ENCODE results near the gene SLC41A2.

SLC41A2 gene

DNA sequence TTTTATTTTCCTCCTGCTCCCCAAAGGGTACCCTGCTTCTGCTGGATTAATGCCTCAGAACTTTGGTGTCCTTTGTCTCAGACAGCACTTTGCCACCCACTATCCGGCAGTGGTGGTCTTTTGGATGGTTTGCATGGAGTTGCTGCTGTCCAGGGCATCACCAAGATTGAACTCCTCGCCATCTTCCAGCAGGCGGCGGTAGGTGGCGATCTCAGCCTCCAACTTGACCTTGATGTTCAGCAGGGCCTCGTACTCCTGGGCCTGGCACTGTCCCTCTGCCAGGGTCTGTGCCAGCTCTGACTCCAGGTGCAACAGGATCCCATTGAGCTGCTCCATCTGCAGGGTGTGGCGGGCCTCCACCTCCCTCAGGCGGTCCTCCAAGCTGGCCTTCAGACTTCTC lies 18.6 kb upstream of the SLC41A2 start:
- Mint-ChIP-seq H3K27ac (no peak overlapping the region), H3K4me3 (no peak overlapping the region), H3K9me3 (no peaks in the 10 kb centered on the region), H3K27me3 (no peaks in the 10 kb centered on the region), H3K36me3 (ENCODE audit: insufficient read depth) (no peaks in the 10 kb centered on the region), H3K4me1 (ENCODE audit: low read depth in 2 of 2) (no peaks in the 10 kb centered on the region)
- no peak for ATAC-seq (replicated peaks)
- no peak for DNase-seq

DNA sequence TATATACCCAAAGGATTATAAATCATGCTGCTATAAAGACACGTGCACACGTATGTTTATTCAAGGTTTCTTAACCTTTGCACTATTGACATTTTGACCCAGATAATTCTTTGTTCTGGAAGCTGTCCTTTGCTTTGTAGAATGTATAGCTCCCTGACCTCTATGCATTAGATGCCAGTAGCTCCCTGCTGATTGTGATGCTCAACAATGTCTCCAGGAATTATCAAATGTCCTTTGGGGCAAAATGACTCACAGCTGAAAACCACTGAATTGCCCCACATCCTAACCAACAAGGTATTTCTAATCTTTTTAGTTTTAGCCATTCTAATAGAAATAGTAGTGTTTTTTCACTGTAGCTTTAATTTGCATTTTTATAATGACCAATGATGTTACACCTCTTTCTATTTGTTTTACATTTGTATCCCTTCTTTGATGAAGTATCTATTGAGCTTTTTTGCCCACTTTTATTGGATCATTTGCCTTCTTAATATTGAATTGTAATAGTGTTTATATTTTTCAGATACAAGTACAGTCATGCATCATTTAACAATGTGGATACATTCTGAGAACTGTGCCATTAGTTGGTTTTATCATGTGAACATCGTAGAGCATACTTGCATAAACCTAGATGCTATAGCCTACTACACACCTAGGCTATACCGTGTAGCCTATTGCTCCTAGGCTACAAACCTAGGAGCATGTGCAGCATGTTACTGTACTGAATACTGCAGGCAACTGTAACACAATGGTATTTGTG lies 17.7 kb upstream of the SLC41A2 start:
- no peaks in the 10 kb centered on the region for H3K4me1 Mint-ChIP-seq (ENCODE audit: low read depth in 2 of 2)
- ATAC-seq (replicated peaks) (no peak), DNase-seq (no peak)
- no peak overlapping the region for H3K4me3 Mint-ChIP-seq
- no peaks in the 10 kb centered on the region for H3K36me3 Mint-ChIP-seq (ENCODE audit: insufficient read depth)
- no peaks in the 10 kb centered on the region for H3K9me3 Mint-ChIP-seq
- H3K27ac Mint-ChIP-seq: no peak overlapping the region
- no peaks in the 10 kb centered on the region for H3K27me3 Mint-ChIP-seq

GRCh38 chr12:104974626-104975290 lies 16.7 kb upstream of the SLC41A2 start:
- Mint-ChIP-seq H3K27ac (no peak overlapping the region), H3K4me3 (no peak overlapping the region), H3K36me3 (ENCODE audit: insufficient read depth) (no peaks in the 10 kb centered on the region), H3K27me3 (no peaks in the 10 kb centered on the region), H3K9me3 (no peaks in the 10 kb centered on the region), H3K4me1 (ENCODE audit: low read depth in 2 of 2) (no peaks in the 10 kb centered on the region)
- peak; percentile 72 for ATAC-seq (replicated peaks)
- no peak for DNase-seq

- DNase-seq (no peak), ATAC-seq (replicated peaks) (no peak)
- no peak overlapping the region for H3K4me3 Mint-ChIP-seq
- H3K27ac Mint-ChIP-seq: no peak overlapping the region
- H3K4me1 Mint-ChIP-seq (ENCODE audit: low read depth in 2 of 2): no peaks in the 10 kb centered on the region
- no peaks in the 10 kb centered on the region for H3K36me3 Mint-ChIP-seq (ENCODE audit: insufficient read depth)
- H3K27me3 Mint-ChIP-seq: no peaks in the 10 kb centered on the region
- H3K9me3 Mint-ChIP-seq: no peaks in the 10 kb centered on the region
These were observed 15.2 kb upstream of the SLC41A2 start for GRCh38 chr12:104973250-104973649.

DNA sequence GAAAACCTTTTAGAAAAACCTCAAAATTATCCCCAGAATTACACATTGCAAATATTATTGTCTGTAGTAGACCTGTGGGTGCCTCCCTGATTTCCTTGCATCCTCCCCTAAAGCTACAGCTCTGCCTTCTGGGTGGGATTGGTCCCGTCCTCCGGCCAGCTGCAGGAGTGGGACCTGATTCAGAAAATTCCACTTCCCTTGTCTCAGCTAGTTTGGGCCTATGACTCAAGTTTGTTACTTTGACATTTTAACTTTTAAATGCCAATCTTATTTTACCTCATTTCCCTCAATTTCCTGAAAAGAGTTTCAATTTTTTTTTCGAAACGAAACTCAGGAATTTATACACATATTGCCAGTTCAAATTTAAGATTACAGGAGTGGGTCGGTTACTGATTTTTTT lies 13.2 kb upstream of the SLC41A2 start:
- Mint-ChIP-seq H3K36me3 (ENCODE audit: insufficient read depth) (no peaks in the 10 kb centered on the region), H3K4me3 (no peak overlapping the region), H3K4me1 (ENCODE audit: low read depth in 2 of 2) (no peaks in the 10 kb centered on the region), H3K9me3 (no peaks in the 10 kb centered on the region), H3K27me3 (peaks cover 0 to 3% of the 10 kb centered on the region in 2 donors), H3K27ac (no peak overlapping the region)
- ATAC-seq (replicated peaks): no peak
- DNase-seq: no peak

GRCh38 chr12:104969343-104969742 lies 11.3 kb upstream of the SLC41A2 start:
- Mint-ChIP-seq H3K4me3 (no peak overlapping the region), H3K4me1 (ENCODE audit: low read depth in 2 of 2) (no peaks in the 10 kb centered on the region), H3K9me3 (no peaks in the 10 kb centered on the region), H3K36me3 (ENCODE audit: insufficient read depth) (no peaks in the 10 kb centered on the region), H3K27me3 (peaks cover 11 to 20% of the 10 kb centered on the region in 2 donors), H3K27ac (no peak overlapping the region)
- ATAC-seq (replicated peaks): no peak
- DNase-seq: no peak

DNA sequence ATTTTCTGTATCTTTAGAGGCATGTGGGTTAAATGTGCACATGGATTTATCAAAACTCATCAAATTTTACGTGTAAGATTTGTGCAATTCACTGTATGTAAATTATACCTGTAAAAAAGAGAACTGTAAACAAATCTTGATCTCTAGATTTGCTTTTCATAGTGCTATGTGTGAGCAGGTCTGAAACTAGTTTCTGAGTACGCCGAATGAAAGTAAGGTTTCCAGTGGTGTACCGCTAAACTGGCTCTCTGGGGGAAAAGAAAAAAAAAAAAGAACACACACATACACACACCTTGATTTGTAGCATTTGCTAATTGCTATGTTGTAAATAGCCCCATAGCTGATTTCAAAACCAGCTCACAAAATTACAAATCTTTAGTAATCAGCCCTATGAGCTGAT lies 8.6 kb upstream of the SLC41A2 start:
- Mint-ChIP-seq H3K27ac (no peak overlapping the region), H3K9me3 (no peaks in the 10 kb centered on the region), H3K4me1 (ENCODE audit: low read depth in 2 of 2) (no peaks in the 10 kb centered on the region), H3K36me3 (ENCODE audit: insufficient read depth) (no peaks in the 10 kb centered on the region), H3K27me3 (peaks cover 37 to 43% of the 10 kb centered on the region in 2 donors), H3K4me3 (no peak overlapping the region)
- ATAC-seq (replicated peaks) (no peak), DNase-seq (no peak)

DNA sequence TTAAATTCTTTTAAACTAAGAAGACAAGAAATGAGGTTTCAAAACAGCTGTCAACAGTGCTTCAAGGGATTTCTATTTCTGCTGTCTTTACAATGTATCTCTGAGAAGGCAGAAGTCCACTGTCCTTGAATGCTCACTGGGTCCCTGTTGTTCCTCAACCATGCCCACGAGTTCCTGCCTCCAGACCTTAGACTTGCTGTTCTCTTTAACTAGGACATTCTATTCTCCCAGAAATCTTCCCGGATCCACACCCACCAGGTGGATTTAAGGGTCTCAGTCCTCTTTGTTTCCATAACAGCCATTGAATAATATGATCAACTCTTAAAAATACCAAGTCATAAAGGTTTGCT lies 6.7 kb upstream of the SLC41A2 start:
- DNase-seq (no peak), ATAC-seq (replicated peaks) (no peak)
- no peak overlapping the region for H3K4me3 Mint-ChIP-seq
- no peaks in the 10 kb centered on the region for H3K36me3 Mint-ChIP-seq (ENCODE audit: insufficient read depth)
- no peaks in the 10 kb centered on the region for H3K9me3 Mint-ChIP-seq
- H3K27me3 Mint-ChIP-seq: peaks cover 37 to 43% of the 10 kb centered on the region in 2 donors
- no peak overlapping the region for H3K27ac Mint-ChIP-seq
- no peaks in the 10 kb centered on the region for H3K4me1 Mint-ChIP-seq (ENCODE audit: low read depth in 2 of 2)

DNA sequence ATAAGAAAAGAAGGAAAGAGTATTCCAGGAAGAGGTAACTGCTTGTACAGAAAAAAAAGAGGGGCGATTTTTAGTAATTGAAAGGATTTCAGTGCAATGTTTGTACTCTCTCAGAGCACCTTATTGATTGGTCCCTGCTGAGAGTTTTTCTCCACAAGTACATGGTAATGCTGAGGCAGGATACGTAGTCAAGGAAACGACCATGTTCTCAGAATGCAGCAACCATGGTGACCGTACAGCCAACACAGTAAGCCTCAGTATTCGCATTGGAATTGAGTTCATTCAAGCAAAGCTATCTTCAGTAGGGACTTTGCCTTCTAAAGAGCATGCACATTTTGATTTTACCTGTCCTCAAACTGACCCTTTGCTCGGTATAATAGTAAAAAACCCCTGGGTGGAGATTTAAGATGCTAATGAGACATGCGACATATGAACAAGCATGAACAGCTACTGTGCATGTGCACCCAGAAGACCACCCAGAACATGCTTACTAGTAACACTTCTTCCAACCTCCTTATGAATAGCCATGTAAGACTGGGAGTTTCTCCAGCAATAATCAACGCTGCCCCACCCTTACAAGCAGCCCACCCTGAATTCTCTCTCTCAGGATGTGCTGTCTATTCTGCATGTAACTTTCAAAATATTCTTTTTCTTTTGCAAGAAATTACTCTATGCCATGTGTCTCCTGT lies 6.2 kb upstream of the SLC41A2 start:
- Mint-ChIP-seq H3K27me3 (peaks cover 37 to 43% of the 10 kb centered on the region in 2 donors), H3K27ac (no peak overlapping the region), H3K4me1 (ENCODE audit: low read depth in 2 of 2) (no peaks in the 10 kb centered on the region), H3K9me3 (no peaks in the 10 kb centered on the region), H3K4me3 (no peak overlapping the region), H3K36me3 (ENCODE audit: insufficient read depth) (no peaks in the 10 kb centered on the region)
- no peak for DNase-seq
- no peak for ATAC-seq (replicated peaks)

GRCh38 chr12:104963757-104964156 lies 5.7 kb upstream of the SLC41A2 start:
- Mint-ChIP-seq H3K9me3 (no peaks in the 10 kb centered on the region), H3K27me3 (peaks cover 37 to 43% of the 10 kb centered on the region in 2 donors), H3K4me3 (no peak overlapping the region), H3K36me3 (ENCODE audit: insufficient read depth) (peaks cover under 1% of the 10 kb centered on the region), H3K27ac (no peak overlapping the region), H3K4me1 (ENCODE audit: low read depth in 2 of 2) (peaks cover 5% of the 10 kb centered on the region in 2 donors)
- DNase-seq: no peak
- ATAC-seq (replicated peaks): no peak

GRCh38 chr12:104960464-104960863 lies 2.4 kb upstream of the SLC41A2 start:
- ATAC-seq (replicated peaks) (no peak), DNase-seq (no peak)
- Mint-ChIP-seq H3K4me1 (ENCODE audit: low read depth in 2 of 2) (peaks cover 14 to 15% of the 10 kb centered on the region in 2 donors), H3K36me3 (ENCODE audit: insufficient read depth) (peaks cover 10% of the 10 kb centered on the region), H3K4me3 (no peak overlapping the region), H3K27ac (peak overlapping the region in 1 of 2 donors; percentile 95), H3K27me3 (peaks cover 35 to 37% of the 10 kb centered on the region in 2 donors), H3K9me3 (no peaks in the 10 kb centered on the region)

DNA sequence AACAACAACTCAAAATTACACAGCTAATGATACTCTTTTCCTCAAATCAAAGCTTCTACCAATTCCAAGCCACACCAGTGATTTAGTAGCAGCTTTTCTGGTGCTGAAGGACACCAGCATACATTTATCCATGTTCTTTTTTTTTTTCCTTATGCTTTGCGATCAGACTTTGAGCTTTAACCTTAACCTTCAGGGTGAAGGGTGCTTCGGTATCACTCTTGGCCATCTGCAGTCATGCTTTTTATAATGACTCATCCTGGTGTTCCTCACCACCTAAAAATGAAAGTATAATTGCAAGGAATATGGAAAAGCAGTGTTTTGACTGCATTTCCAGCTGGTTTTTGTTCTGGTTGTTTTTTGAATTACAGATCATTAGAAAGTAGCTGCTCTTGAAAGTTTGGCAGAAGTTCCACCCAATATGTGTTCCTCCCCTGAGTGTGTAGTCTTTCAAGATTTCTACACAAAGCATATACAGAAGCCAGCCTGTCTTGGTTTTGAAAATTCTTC lies 1.3 kb upstream of the SLC41A2 start:
- peaks cover 14 to 15% of the 10 kb centered on the region in 2 donors for H3K4me1 Mint-ChIP-seq (ENCODE audit: low read depth in 2 of 2)

GRCh38 chr12:104958805-104959334 lies 780 bp upstream of the SLC41A2 start:
- Mint-ChIP-seq H3K9me3 (no peaks in the 10 kb centered on the region), H3K36me3 (ENCODE audit: insufficient read depth) (peaks cover 10% of the 10 kb centered on the region), H3K4me3 (peak overlapping the region; percentile 91 to 95), H3K4me1 (ENCODE audit: low read depth in 2 of 2) (peaks cover 14 to 15% of the 10 kb centered on the region in 2 donors), H3K27ac (peak overlapping the region; percentile 90 to 95), H3K27me3 (peaks cover 19 to 21% of the 10 kb centered on the region in 2 donors)
- DNase-seq (no peak), ATAC-seq (replicated peaks) (no peak)

More for the DNA sequence above, 1.3 kb upstream of the SLC41A2 start:
- peak overlapping the region; percentile 91 to 95 for H3K4me3 Mint-ChIP-seq
- H3K27me3 Mint-ChIP-seq: peaks cover 24 to 26% of the 10 kb centered on the region in 2 donors
- ATAC-seq (replicated peaks): no peak
- no peak for DNase-seq
- peaks cover 10% of the 10 kb centered on the region for H3K36me3 Mint-ChIP-seq (ENCODE audit: insufficient read depth)
- H3K9me3 Mint-ChIP-seq: no peaks in the 10 kb centered on the region
- peak overlapping the region in 1 of 2 donors; percentile 95 for H3K27ac Mint-ChIP-seq

Data from effector memory CD8-positive, alpha-beta T cell (primary cell).